Brain microvascular endothelial cell (primary cell): ENCODE measurements around the gene RAB6B.

ENCODE experiments used
- DNase-seq: peaks from one replicate; pipeline ENCODE4 v3.0.0-alpha.2; 2020
- H3K27ac ChIP-seq: fragments of 250-450 bp; sonication (Bioruptor Pico); 2 replicates; pipeline ENCODE4 v1.5.1; 2020; ENCODE audit warnings: mild to moderate bottlenecking, moderate library complexity
- H3K27me3 ChIP-seq: fragments of 250-450 bp; sonication (Bioruptor Pico); replicated peaks from 2 replicates; pipeline ENCODE4 v1.5.1; 2020; ENCODE audit warnings: mild to moderate bottlenecking
- H3K36me3 ChIP-seq: fragments of 250-450 bp; sonication (Bioruptor Pico); replicated peaks from 2 replicates; pipeline ENCODE4 v1.5.1; 2020; ENCODE audit warnings: mild to moderate bottlenecking
- H3K4me3 ChIP-seq: 2 replicates; pipeline ENCODE4 v1.5.1; 2011; ENCODE audit warnings: low read depth, mild to moderate bottlenecking, control low read depth, low read length, moderate library complexity
- CTCF ChIP-seq: IDR thresholded peaks from 2 replicates; pipeline ENCODE4 v1.5.1; 2011; ENCODE audit warnings: low read depth, mild to moderate bottlenecking, moderate library complexity, low read length, control low read depth, inconsistent platforms; ENCODE audit errors: missing control alignments
- in situ Hi-C: cut with HindIII; loops from 2 replicates; pipeline ENCODE4 v1.10.0; 2017; ENCODE audit warnings: low sequenced_read_pairs, low pct_ligation_motif_present

RAB6B gene

GRCh38 chr3:133881492-133881891 is 14.2 kb downstream of the RAB6B start:
- DNase-seq: no peak
- Histone ChIP-seq H3K27me3 (no peaks in the 10 kb centered on the region), H3K36me3 (no peaks in the 10 kb centered on the region), H3K27ac (no peak overlapping the region), H3K4me3 (no peak overlapping the region)
- in situ Hi-C loops: no loop called here
- no peak for TF ChIP-seq CTCF

DNA sequence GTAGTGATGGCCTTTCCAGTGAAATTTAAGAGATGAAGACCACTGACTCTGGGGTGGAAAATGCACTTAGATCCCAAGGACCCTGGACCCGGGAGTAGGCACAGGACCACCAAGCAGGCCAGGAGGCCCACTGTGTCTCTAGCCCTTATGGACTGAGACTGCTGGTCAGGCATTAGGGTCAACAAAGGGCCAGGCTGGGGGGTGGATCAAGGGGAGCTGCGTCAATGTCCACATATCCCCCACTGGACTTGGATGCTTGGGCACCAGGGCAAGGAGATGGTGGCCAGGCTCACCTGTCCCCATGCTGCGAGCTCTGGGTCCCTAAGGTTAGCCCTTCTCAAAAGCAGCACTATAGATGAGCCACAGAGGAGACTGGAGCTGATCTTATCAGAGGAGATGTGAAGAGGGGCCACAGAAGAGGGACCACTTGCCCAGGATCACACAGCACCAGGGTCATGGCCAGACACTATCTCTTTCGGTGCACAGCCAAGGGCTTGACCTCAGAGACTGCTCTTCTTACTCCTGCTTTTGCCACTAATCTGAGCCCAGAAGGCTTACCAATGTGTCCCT is 14.7 kb downstream of the RAB6B start:
- no peaks in the 10 kb centered on the region for H3K27me3 ChIP-seq
- H3K4me3 ChIP-seq: no peak overlapping the region
- in situ Hi-C loops: no loop called here
- no peak overlapping the region for H3K27ac ChIP-seq
- H3K36me3 ChIP-seq: no peaks in the 10 kb centered on the region
- no peak for DNase-seq
- no peak for TF ChIP-seq CTCF

- H3K27me3 ChIP-seq: no peaks in the 10 kb centered on the region
- H3K36me3 ChIP-seq: no peaks in the 10 kb centered on the region
- no peak for DNase-seq
- H3K27ac ChIP-seq: no peak overlapping the region
- H3K4me3 ChIP-seq: no peak overlapping the region
- in situ Hi-C loops: no loop called here
- no peak for TF ChIP-seq CTCF
Measured at GRCh38 chr3:133880287-133880686, 15.4 kb downstream of the RAB6B start.

DNA sequence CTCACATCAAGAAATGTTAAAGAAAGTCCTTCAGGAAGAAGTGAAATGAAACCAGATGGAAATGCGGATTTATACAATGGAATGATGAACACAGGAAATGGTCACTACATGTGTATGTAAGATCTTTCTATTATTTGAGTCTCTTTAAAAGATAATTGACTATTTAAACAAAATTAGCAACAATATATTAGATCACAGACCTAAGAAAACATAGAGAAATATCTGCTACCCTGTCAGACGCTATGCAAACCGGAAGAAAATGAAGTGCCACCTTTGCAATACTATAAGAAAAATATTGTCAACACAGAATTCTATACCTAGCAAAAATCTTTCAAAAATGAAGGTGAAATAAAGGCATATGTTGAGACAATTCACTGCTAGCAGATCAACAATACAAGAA is 17.2 kb downstream of the RAB6B start:
- DNase-seq: no peak
- Histone ChIP-seq H3K4me3 (no peak overlapping the region), H3K27me3 (no peaks in the 10 kb centered on the region), H3K27ac (no peak overlapping the region), H3K36me3 (no peaks in the 10 kb centered on the region)
- TF ChIP-seq CTCF: no peak
- in situ Hi-C loops: no loop called here

DNA sequence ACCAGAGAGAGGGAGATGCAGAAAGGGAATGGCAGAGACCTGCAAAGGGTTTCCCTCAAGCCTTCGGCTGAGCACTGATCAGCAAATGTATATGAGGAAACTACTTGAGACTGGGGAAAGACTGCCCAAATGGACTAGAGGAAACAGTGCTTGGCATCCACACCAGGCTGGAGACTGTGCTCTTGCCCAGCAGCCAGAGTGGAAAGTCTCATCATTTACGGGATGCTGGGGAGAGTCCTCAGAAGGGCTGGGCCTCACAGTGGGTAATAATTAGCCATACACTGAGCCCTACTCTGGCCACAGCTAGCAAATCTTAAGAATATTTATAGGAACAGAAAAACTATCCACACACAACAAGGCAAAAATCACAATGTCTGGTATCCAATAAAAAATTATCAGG is 18.5 kb downstream of the RAB6B start:
- no peak overlapping the region for H3K4me3 ChIP-seq
- no peaks in the 10 kb centered on the region for H3K27me3 ChIP-seq
- H3K27ac ChIP-seq: no peak overlapping the region
- no peak for TF ChIP-seq CTCF
- in situ Hi-C loops: no loop called here
- H3K36me3 ChIP-seq: no peaks in the 10 kb centered on the region
- no peak for DNase-seq

DNA sequence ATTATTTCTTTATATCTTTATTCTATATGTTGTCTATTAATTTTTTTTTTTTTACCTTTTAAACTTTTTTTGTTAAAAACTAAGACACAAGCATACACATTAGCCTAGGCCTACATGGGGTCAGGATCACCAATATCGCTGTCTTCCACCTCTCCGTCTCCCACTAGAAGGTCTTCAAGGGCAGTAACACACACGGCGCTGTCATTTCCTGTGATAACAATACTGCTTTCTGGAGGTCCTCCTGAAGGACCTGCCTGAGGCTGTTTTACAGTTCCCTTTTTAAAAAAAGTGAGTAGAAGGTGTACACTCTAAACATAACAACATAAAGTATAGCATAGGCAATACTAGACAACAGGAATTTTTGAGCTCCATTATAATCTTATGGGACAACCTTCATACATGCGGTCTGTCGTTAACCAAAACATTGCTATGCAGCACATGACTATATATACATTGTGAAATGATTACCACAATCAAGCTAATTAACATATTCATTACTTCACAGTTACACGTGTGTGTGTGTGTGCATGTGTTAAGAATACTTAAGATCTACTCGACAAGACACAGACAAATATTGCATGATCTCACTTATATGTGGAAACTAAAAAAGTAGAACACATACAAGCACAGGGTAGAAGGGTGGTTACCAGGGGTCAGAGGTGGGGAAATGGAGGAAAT is 20.8 kb downstream of the RAB6B start:
- Histone ChIP-seq H3K27ac (no peak overlapping the region), H3K4me3 (no peak overlapping the region), H3K27me3 (no peaks in the 10 kb centered on the region), H3K36me3 (no peaks in the 10 kb centered on the region)
- TF ChIP-seq CTCF: no peak
- in situ Hi-C loops: no loop called here
- no peak for DNase-seq
